Endothelial cell of umbilical vein (primary cell): ENCODE data around the gene AHCY.

ENCODE experiments used
- EZH2 ChIP-seq: IDR thresholded peaks from 2 replicates; pipeline ENCODE4 v1.6.1; 2012; ENCODE audit warnings: borderline replicate concordance, low read depth, mild to moderate bottlenecking, moderate library complexity, low read length, inconsistent platforms; ENCODE audit not compliant: severe bottlenecking
- FOS ChIP-seq: IDR thresholded peaks from 2 replicates; pipeline ENCODE4 v1.6.1; 2011; ENCODE audit warnings: mild to moderate bottlenecking, low read length, moderate library complexity, borderline replicate concordance; ENCODE audit not compliant: insufficient read depth
- MYC ChIP-seq: IDR thresholded peaks from one replicate; pipeline ENCODE4 v1.6.1; 2011; ENCODE audit warnings: mild to moderate bottlenecking, low read depth, low read length
- POLR2A ChIP-seq: IDR thresholded peaks from 2 replicates; pipeline ENCODE4 v1.6.1; 2012; ENCODE audit warnings: low read depth, mild to moderate bottlenecking, control low read depth, low read length
- POLR2AphosphoS5 ChIP-seq: IDR thresholded peaks from 2 replicates; pipeline ENCODE4 v1.6.1; 2012; ENCODE audit warnings: low read depth, mild to moderate bottlenecking, control low read depth, low read length, moderate library complexity; ENCODE audit not compliant: insufficient read depth
- TF ChIP-seq, protein P1 (sequence below), 2 donors: IDR thresholded peaks; 1 replicate in 1 of 2; 2 replicates in 1 of 2; pipeline ENCODE4 v1.5.1; 2011; ENCODE audit warnings: low read length in 2 of 2, mild to moderate bottlenecking in 2 of 2, moderate library complexity in 2 of 2, control low read depth in 1 of 2, inconsistent platforms in 1 of 2, low read depth in 1 of 2; ENCODE audit not compliant: insufficient read depth in 1 of 2; ENCODE audit errors: extremely low read depth in 1 of 2
- TF ChIP-seq, protein P2 (sequence below): IDR thresholded peaks from 2 replicates; pipeline ENCODE4 v1.6.1; 2011; ENCODE audit not compliant: insufficient read depth, insufficient read length

DNA sequence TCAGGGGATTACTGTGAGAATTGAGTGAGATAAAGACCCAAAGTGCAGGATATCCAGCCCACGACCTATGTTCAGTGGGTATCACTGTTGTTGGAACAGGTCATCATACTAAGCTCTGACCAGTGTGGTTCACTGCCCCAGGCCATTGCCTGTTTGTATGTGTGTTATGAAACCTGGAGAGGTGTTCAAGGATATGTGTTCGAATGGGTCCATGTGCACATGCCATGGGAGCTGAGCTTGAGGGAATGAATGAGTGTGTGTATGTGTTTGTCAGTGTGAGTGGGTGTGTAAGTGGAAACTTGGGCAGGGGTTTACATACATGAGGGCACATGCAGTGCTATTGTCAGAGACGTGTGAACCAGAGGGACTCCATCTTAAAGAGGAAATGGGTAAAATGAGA is 17.7 kb upstream of the AHCY start:
- TF ChIP-seq, protein P1, sequence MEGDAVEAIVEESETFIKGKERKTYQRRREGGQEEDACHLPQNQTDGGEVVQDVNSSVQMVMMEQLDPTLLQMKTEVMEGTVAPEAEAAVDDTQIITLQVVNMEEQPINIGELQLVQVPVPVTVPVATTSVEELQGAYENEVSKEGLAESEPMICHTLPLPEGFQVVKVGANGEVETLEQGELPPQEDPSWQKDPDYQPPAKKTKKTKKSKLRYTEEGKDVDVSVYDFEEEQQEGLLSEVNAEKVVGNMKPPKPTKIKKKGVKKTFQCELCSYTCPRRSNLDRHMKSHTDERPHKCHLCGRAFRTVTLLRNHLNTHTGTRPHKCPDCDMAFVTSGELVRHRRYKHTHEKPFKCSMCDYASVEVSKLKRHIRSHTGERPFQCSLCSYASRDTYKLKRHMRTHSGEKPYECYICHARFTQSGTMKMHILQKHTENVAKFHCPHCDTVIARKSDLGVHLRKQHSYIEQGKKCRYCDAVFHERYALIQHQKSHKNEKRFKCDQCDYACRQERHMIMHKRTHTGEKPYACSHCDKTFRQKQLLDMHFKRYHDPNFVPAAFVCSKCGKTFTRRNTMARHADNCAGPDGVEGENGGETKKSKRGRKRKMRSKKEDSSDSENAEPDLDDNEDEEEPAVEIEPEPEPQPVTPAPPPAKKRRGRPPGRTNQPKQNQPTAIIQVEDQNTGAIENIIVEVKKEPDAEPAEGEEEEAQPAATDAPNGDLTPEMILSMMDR (IDR thresholded peaks at IDR 0.05; ENCODE audit: extremely low read depth in 1 of 2, insufficient read depth in 1 of 2, low read depth in 1 of 2, low read length in 2 of 2): no peak
- no peak for TF ChIP-seq POLR2AphosphoS5
- no peak for TF ChIP-seq POLR2A
- TF ChIP-seq MYC: no peak
- no peak for TF ChIP-seq EZH2
- TF ChIP-seq, protein P2, sequence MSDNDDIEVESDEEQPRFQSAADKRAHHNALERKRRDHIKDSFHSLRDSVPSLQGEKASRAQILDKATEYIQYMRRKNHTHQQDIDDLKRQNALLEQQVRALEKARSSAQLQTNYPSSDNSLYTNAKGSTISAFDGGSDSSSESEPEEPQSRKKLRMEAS: no peak
- TF ChIP-seq FOS: no peak
